Sigmoid colon (tissue), 4 donors: ENCODE data around the gene PPP1R14D.

ENCODE experiments used
- CTCF ChIP-seq, 4 experiments: fragments of 450-650 bp in 3 of 4; fragments of 200-600 bp in 1 of 4; IDR thresholded peaks; one replicate each; pipeline ENCODE4 v1.5.1; 2016 to 2019; ENCODE audit warnings: antibody characterized with exemption in 4 of 4, mild to moderate bottlenecking in 3 of 4, moderate library complexity in 2 of 4
- EP300 ChIP-seq, 4 donors: sonication (generic); formaldehyde crosslinking; IDR thresholded peaks; one replicate each; pipeline ENCODE4 v1.6.1; 2017; ENCODE audit warnings: antibody characterized with exemption in 4 of 4
- POLR2A ChIP-seq, 2 donors: fragments of 450-650 bp; IDR thresholded peaks; one replicate each; pipeline ENCODE4 v1.6.1; 2016; ENCODE audit warnings: antibody characterized with exemption in 2 of 2, mild to moderate bottlenecking in 2 of 2, moderate library complexity in 2 of 2
- POLR2AphosphoS5 ChIP-seq, 4 donors: sonication (generic); formaldehyde crosslinking; IDR thresholded peaks; one replicate each; pipeline ENCODE4 v1.6.1; 2017; ENCODE audit warnings: antibody characterized with exemption in 4 of 4

GRCh38 chr15:40869686-40870085 is 41.2 kb upstream of the PPP1R14D start:
- TF ChIP-seq EP300 (IDR thresholded peaks at IDR 0.05) (no peak), CTCF (IDR thresholded peaks at IDR 0.05) (no peak), POLR2AphosphoS5 (IDR thresholded peaks at IDR 0.05) (no peak), POLR2A (IDR thresholded peaks at IDR 0.05) (no peak)
